SU-DHL-6 (cell line): Measurements from ENCODE around the gene CPNE1.

ENCODE experiments used
- H2AFZ ChIP-seq: fragments of 200-600 bp; sonication (generic); 2 replicates; pipeline ENCODE4 v1.6.1; 2014; ENCODE audit warnings: low read depth, mild to moderate bottlenecking, moderate library complexity, mixed read lengths, antibody characterized with exemption, low read length; ENCODE audit not compliant: severe bottlenecking
- H3F3A ChIP-seq: fragments of 200-600 bp; shearing (Covaris generic); 2 replicates; pipeline ENCODE4 v1.6.0; 2016; ENCODE audit warnings: antibody characterized with exemption, mild to moderate bottlenecking; ENCODE audit not compliant: insufficient read depth
- H3K27ac ChIP-seq: fragments of 200-600 bp; sonication (generic); 2 replicates; pipeline ENCODE4 v1.5.1; 2016; ENCODE audit warnings: low read depth, mild to moderate bottlenecking, low read length, moderate library complexity, mixed read lengths
- H3K27me3 ChIP-seq: fragments of 200-600 bp; sonication (generic), shearing (Covaris generic); 2 replicates; pipeline ENCODE4 v1.6.0; 2014; ENCODE audit warnings: mild to moderate bottlenecking, low read length
- H3K36me3 ChIP-seq: fragments of 200-600 bp; sonication (generic); 2 replicates; pipeline ENCODE4 v1.6.1; 2014; ENCODE audit warnings: mild to moderate bottlenecking, low read length, mixed read lengths
- H3K4me2 ChIP-seq: fragments of 300-600, 200-600 bp; shearing (Covaris generic), sonication (generic); 2 replicates; pipeline ENCODE4 v1.6.0; 2014; ENCODE audit warnings: low read length, low read depth, mild to moderate bottlenecking; ENCODE audit not compliant: poor library complexity, severe bottlenecking
- H3K4me3 ChIP-seq: fragments of 200-600 bp; sonication (generic); 2 replicates; pipeline ENCODE4 v1.5.1; 2014; ENCODE audit warnings: antibody characterized with exemption, low read length, mild to moderate bottlenecking, mixed read lengths; ENCODE audit not compliant: insufficient read depth, poor library complexity, severe bottlenecking
- H3K79me2 ChIP-seq: fragments of 200-600 bp; sonication (generic); 2 replicates; pipeline ENCODE4 v1.6.1; 2014; ENCODE audit warnings: mild to moderate bottlenecking, low read length, moderate library complexity; ENCODE audit not compliant: insufficient read depth
- H3K9ac ChIP-seq: fragments of 200-600 bp; sonication (generic); 2 replicates; pipeline ENCODE4 v1.7.0; 2014; ENCODE audit warnings: mild to moderate bottlenecking, low read length
- H3K9me2 ChIP-seq: fragments of 200-600 bp; sonication (generic); replicated peaks from 2 replicates; pipeline ENCODE4 v1.6.1; 2014; ENCODE audit warnings: low read length; ENCODE audit not compliant: insufficient read depth
- H3K9me3 ChIP-seq: fragments of 200-600 bp; sonication (generic); 2 replicates; pipeline ENCODE4 v1.6.1; 2014; ENCODE audit warnings: low read length, mixed read lengths; ENCODE audit not compliant: insufficient read depth
- H4K20me1 ChIP-seq: fragments of 200-600 bp; sonication (generic); 2 replicates; pipeline ENCODE4 v1.6.1; 2014; ENCODE audit warnings: low read depth, mild to moderate bottlenecking, antibody characterized with exemption, low read length, moderate library complexity, mixed read lengths
- CTCF ChIP-seq: fragments of 200-600 bp; sonication (generic); IDR thresholded peaks from one replicate; pipeline ENCODE4 v1.5.1; 2017; ENCODE audit warnings: antibody characterized with exemption, mild to moderate bottlenecking, low read length, moderate library complexity; ENCODE audit not compliant: insufficient read depth, poor library complexity, severe bottlenecking
- EZH2phosphoT487 ChIP-seq: fragments of 200-600 bp; sonication (generic), shearing (Covaris generic); conservative IDR thresholded peaks from 2 replicates; pipeline ENCODE4 v1.6.1; 2018; ENCODE audit warnings: mild to moderate bottlenecking, antibody characterized with exemption, low read length, moderate library complexity, mixed read lengths

The CPNE1 gene

GRCh38 chr20:35654415-35654814 lies 10.3 kb downstream of the CPNE1 start:
- no peak overlapping the region for H3K4me3 ChIP-seq
- H3K36me3 ChIP-seq: peaks cover 36% of the 10 kb centered on the region
- peaks cover 99% of the 10 kb centered on the region for H3K79me2 ChIP-seq
- no peak overlapping the region for H3K27ac ChIP-seq
- H3K27me3 ChIP-seq: no peaks in the 10 kb centered on the region
- no peak overlapping the region for H2AFZ ChIP-seq
- H3K9me2 ChIP-seq: no peaks in the 10 kb centered on the region
- no peaks in the 10 kb centered on the region for H3K9me3 ChIP-seq
- no peak overlapping the region for H3K4me2 ChIP-seq
- H4K20me1 ChIP-seq: peaks cover 55% of the 10 kb centered on the region
- H3F3A ChIP-seq: peaks cover 23% of the 10 kb centered on the region
- TF ChIP-seq EZH2phosphoT487 (no peak), CTCF (no peak)
- no peak overlapping the region for H3K9ac ChIP-seq

GRCh38 chr20:35653893-35654292 lies 10.8 kb downstream of the CPNE1 start:
- no peak overlapping the region for H3K4me2 ChIP-seq
- no peak overlapping the region for H3K9ac ChIP-seq
- H3K9me3 ChIP-seq: no peaks in the 10 kb centered on the region
- H3K9me2 ChIP-seq: no peaks in the 10 kb centered on the region
- peaks cover 99% of the 10 kb centered on the region for H3K79me2 ChIP-seq
- H3K4me3 ChIP-seq: no peak overlapping the region
- H2AFZ ChIP-seq: no peak overlapping the region
- no peaks in the 10 kb centered on the region for H3K27me3 ChIP-seq
- no peak overlapping the region for H3K27ac ChIP-seq
- peaks cover 41% of the 10 kb centered on the region for H3K36me3 ChIP-seq
- TF ChIP-seq CTCF (no peak), EZH2phosphoT487 (no peak)
- H3F3A ChIP-seq: peaks cover 23% of the 10 kb centered on the region
- H4K20me1 ChIP-seq: peaks cover 50% of the 10 kb centered on the region

- H4K20me1 ChIP-seq: peaks cover 48% of the 10 kb centered on the region
- peaks cover 23% of the 10 kb centered on the region for H3F3A ChIP-seq
- H3K9me3 ChIP-seq: no peaks in the 10 kb centered on the region
- H3K27ac ChIP-seq: no peak overlapping the region
- H3K4me2 ChIP-seq: no peak overlapping the region
- H3K79me2 ChIP-seq: peaks cover 99% of the 10 kb centered on the region
- no peak for TF ChIP-seq EZH2phosphoT487
- no peak for TF ChIP-seq CTCF
- no peak overlapping the region for H3K9ac ChIP-seq
- no peak overlapping the region for H2AFZ ChIP-seq
- peaks cover 44% of the 10 kb centered on the region for H3K36me3 ChIP-seq
- H3K9me2 ChIP-seq: no peaks in the 10 kb centered on the region
- no peak overlapping the region for H3K4me3 ChIP-seq
- H3K27me3 ChIP-seq: no peaks in the 10 kb centered on the region
Measured at GRCh38 chr20:35653430-35653734, 11.3 kb downstream of the CPNE1 start.
